Stimulated activated CD4-positive, alpha-beta T cell treated with anti-CD3 and anti-CD28 coated beads, Interleukin-12 subunit alpha, Interleukin-12 subunit beta, amount 100 ng/mL, for 48 hours (primary cell): ENCODE results near the gene SFN.

Experiments
- DNase-seq, 3 donors: peaks; one replicate each; pipeline ENCODE4 v3.0.0-alpha.2; 2020; ENCODE audit warnings: low read depth in 2 of 3, low spot score in 1 of 3

The SFN gene

DNA sequence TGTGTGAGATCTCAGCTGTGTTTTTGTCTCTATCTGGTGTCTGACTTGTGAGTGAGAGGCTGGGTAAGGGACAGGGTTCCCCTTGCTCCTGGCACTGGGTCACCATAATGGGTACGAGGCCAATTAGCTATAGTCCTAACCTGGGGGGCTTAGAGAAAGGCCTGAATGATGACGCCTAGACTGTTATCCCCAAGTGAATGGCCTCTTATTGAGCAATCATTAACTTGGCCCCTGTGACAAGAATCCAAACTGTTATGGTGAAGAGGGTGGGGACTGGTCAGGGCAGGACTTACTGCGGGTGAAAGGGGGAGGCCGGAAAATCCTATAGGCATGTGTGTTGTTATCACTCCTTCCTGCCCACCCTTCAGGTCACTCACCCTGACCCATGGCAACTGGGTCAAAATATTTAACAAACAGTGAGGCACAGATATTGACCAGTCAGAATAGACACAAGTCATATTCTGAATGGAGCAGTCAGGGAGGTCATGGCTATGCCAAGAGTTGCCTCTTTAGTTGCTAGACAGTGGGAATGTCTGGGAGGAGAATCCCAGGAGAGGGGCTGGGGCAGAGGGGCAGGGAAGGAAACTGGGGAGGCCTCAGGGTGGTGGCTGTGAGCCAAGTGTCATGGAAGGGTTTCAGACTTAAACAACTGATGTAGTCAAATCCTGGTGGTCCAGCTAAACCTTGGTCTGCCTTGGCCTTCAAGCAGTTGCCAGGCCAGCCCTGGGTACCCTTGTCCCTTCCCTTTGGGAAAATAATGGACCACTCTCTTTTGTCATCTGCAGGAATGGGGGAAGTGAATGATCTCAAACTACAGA lies 47.6 kb downstream of the SFN start:
- no peak for DNase-seq

- no peak for DNase-seq
Observed at GRCh38 chr1:26911399-26912146, 48.6 kb downstream of the SFN start.

DNA sequence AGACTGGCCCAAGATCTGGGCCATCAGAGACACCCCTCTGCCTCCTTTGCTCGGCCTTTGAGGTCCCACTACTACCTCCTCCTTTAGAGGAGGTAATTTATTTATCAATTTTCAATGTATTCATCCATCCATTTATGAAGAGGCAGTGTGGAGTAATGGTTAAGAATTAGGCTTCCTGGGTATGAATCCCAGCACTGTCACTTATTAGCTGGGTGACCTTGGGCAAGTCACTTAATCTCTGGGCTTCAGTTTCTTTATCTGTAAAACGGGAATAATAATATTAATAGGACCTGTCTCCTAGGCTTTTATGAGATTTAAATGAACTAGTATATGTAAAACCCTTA lies 49.2 kb downstream of the SFN start:
- DNase-seq = no peak

- no peak for DNase-seq
Observed at GRCh38 chr1:26913389-26913753, 50.4 kb downstream of the SFN start.
